Stimulated activated CD8-positive, alpha-beta memory T cell treated with anti-CD3 and anti-CD28 coated beads, Interleukin-2, amount 100 ng/mL, for 48 hours (primary cell): Measurements from ENCODE around the gene FAM217A.
A peak's percentile ranks its signal among the peaks of the same experiment; 100 is the strongest.

Source experiments
- DNase-seq, 2 donors: peaks; one replicate each; pipeline ENCODE4 v3.0.0-alpha.2; 2020; ENCODE audit warnings: low read depth in 2 of 2

Gene FAM217A

DNA sequence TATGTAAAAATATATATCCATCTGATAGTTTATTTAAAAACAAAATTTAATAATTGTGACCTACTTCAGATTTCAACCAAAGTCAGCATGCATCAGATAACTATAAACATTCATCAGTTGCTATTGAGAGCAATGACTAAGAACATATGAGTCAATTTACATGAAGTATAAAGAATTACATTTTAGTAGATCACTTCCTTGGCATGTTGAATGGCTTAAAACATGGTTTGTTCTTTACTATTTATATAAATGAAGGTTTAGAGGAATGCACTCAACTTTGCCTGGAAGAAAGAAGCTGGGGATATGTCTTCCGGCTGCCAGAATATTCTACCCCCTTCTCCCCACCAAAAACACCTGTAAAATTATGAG lies 6.4 kb upstream of the FAM217A start:
- no peak for DNase-seq

DNA sequence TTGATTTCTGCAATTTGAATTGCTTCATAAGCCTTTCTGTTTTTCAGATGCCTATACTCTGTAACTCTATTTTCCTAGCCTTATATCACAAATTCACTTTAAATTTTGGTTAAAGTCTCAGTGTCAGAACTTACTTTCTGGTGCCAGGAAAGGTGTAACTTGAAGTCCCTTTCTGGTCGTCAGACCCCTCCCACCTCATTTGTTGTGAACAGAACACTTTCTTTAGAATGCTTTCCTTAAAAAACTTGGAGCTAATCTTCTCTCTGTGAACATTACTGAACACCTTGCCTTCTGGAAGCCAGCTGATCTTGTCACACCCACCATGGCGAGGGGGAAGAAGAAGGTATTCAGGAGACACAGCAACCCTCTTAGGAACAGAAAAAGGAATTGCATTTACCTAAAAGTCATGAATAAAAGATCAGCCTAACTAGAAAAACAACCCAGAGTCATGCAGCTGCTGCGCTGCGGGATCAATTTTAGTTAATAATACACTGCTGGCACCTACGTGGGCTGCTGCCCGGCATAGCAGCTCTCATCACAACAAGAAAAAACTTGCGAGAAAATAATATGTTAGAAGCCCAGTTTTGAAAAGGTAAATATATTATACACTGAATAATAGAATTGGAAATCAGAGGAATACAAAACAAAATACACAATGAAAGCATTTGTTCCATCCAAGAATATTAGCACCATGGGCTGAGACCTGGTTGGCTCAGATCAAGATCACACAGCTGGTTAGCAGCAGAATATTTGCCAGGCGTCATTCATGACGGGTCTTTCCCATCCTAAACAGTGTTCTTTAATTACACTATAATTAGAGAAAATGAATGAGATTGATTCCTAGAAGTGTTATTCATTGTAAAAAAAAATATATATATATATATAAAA lies 5.8 kb upstream of the FAM217A start:
- no peak for DNase-seq

DNA sequence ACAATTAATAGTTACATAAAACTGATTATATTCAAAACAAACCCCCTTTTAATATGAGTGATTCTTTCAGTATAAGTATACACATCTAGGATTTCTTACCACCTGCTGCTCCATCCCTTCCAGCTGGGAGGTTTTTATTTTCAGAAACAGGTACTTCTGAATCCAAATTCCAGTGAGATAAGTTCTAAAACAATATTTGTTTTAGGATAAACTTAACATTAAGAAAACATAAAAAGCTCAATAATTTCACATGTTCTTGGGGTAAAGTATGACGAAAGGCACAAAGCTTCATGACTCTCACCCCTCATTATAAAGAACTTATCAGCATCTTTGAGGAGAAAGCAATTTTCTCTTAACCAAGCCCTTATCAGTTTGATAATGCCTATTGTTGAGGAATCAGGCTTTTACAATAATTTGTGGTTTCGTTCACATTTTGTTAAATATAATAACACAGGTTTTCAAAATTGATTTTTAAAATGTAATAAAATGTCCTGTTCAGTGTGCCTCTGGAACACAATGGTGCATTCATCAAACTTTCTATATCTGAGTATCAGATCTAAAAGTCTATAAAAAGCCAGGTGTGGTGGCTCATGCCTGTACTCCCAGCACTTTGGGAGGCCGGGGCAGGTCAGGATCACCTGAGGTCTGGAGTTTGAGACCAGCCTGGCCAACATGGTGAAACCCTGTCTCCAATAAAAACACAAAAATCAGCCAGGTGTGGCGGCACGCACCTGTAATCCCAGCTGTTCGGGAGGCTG lies 4.3 kb downstream of the FAM217A start:
- DNase-seq = no peak

DNA sequence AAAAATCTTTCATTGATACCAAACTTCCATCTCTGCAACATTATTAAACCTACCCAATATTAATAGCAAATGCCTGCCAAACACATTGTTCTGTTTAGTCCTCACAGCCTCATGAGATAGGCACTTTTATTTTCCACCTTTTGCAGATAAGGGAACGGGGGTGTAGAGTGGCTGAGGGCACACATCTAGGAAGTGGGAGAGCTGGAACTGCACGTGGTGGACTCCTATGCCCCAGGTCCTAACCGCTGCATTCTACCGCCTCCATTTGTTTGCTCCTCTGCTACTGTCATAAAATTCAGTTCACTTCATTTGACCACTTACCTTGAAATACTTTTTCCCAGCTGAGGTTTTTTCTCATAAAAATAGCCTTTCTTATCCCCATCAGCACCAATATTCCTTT lies 7.6 kb downstream of the FAM217A start:
- DNase-seq = no peak

DNA sequence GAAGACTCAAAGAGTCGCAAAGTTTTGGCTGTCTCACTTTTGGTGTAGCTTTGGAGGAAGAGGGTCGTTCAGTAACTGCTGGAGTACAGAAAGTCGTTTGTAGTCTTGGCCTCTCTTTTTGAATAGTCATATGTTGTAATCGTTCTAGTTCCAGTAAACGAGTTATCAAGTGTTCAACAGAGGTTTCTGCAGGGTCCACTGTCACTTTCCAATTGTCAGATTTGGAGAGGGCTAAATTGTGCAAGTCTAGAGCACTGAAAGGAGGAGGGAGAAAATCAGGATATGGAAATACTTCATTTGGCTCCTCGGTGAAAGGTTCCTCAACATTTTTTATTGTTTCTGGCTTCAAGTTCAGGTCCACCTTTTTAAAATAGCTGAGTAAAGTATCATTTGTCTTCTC lies 9.7 kb downstream of the FAM217A start:
- no peak for DNase-seq

DNA sequence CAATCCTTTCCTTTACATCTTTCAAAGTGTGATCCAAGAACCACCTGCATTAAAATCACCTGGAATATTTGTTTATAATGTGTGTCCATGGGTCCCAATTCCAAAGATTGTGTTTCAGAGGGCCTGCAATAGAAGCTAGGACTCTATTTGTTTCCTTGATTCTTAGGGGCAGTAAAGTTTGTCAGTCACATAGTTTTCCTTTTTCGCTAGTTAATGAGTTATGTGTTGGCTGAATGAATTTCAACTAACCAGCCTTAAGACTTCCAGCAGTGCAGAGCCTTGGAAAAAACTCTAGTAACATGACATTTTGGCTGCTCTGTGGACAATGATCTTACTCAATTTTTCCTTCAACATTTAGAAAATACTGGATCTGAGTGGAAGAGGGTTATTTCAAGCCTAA lies 11.3 kb downstream of the FAM217A start:
- DNase-seq = no peak

DNA sequence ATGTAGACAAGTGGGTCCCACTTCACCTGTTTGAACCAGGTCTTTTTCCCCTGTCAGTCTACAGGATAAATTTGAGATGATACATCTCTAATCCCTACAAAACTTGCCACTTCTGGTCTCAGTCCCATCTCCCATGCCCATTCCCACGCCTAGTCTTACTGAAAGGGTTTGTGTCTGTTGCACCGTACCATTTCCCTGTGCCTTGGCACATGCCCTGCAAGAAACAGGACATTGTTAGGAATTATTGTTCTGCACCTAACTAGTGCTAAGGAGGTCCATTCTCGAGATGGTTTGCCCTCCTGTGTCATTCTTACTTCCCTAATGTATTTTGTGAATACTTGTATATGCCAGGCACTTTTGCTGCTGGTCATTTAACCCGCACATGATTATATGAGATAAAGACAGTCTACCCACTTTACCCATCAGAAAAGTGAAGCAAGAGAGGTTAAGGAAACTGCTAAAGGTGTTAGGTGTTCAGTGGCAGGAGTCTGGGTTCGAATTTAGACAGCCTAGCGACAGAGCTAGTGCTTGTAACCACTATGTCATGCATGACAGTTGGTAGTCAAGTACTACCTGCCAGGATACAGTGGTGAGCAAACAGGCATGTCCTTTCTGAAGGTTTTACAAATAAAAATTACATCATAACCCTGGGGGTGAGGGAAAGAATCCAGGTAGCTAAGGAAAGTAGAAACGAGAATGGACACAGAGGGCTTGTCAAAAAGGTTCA lies 12.7 kb downstream of the FAM217A start:
- DNase-seq = no peak

DNA sequence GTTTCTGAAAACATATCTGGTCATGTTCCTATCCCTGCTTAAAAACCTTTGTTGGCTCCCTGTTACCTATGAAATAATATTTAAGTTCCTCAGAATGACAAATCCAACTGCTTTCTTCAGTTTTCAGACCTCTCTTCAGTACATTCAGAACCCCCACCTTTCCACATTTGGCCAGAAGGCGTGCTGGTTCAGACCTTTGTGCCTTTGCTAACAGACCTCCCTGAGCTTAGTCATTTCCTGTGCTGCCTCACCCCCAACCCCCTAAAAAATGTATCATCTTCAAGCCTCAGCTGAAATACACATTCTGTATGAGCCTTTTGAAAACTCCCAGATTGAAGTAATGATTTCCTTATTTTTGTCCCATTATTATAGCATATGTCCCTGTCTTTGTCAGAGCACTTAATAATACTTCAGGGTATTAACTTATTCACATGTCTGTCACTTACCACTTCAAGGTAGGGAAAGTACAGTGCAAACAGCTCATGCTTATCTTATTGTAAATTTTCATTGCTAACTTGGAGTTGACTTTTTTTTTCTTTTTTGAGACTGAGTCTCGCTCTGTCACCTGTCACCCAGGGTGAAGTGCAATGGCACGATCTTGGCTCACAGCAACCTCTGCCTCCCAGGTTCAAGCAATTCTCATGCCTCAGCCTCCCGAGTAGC lies 19.7 kb downstream of the FAM217A start:
- peak; percentile 30 to 51 for DNase-seq

DNA sequence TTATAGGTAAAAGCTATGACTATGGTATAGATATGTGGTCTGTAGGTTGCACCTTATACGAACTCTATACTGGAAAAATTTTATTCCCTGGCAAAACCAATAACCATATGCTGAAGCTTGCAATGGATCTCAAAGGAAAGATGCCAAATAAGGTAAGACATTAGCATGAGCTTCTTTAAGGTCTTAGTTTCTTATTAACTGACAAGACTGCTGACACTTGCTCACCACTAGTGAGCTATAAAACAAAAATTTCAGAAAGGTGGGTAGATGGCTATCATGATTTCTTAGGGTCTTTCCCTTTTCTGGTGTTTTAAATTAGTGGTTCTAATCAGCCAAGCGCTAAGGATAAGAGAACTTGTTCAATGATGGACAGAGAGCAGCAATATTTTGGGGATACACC lies 21.9 kb downstream of the FAM217A start:
- DNase-seq = no peak

DNA sequence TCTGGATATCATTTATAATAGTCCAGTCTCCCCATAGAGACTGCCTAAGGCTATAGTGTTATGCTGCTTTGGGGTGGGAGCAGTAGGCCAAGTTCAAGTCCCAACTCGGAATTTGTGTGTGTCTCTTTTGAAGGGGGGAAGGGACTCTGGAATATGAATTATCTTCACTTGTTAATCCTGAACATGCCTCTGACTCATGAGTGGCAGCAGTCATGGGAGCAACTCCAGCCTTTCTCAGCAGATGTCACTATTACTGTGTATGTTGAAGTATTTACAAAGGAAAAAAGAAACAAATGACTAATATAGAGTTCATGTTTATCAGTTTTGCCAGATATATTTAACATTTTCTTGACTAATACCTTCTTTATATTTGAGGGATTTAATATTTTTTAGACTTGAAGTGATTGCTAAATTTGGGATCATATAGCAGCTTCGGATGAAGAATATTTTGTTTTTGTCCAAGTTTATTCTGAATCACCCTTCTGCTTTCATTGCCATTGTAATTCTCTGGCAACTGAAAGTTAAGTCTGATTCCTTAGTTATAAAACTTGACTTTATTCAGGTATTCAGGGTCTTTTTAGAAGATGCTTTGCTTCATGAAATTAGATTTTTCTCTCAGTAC lies 23.4 kb downstream of the FAM217A start:
- DNase-seq = no peak

DNA sequence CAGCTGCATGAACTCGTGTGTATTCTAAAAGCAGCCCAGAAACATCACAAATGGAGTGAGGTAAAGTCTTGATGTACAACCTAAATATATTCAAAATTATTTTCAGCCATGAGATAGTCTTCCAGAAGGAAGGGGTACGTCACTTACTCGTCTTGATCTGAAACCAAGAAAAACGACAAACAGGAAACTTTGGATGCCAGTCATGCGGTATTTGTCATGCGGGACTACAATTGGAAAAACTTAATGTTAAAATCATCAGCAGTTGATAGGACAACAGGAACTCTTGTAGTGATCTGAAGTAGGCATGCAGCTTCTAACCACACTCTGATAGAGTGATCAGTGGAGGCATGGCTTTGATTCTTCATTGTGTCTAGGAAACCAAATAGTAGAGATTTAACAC lies 29.7 kb downstream of the FAM217A start:
- no peak for DNase-seq

DNA sequence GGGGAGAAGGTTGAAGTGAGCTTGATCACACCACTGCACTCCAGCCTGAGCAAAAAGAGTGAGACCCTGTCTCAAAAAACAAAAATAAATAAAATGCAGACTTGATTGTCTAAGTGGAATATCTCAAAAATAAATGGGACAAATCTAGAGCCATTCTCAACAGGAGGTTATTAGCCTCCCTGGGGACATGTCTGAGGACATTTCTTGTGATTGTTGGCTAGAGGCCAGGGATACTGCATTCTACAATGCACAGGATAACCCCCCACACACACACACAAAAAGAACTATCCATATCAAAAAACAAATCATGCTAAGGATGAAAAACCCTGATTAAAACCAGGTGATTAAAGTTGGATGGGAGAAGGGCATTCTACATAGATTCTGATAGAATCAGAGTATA lies 37.5 kb downstream of the FAM217A start:
- no peak for DNase-seq

DNA sequence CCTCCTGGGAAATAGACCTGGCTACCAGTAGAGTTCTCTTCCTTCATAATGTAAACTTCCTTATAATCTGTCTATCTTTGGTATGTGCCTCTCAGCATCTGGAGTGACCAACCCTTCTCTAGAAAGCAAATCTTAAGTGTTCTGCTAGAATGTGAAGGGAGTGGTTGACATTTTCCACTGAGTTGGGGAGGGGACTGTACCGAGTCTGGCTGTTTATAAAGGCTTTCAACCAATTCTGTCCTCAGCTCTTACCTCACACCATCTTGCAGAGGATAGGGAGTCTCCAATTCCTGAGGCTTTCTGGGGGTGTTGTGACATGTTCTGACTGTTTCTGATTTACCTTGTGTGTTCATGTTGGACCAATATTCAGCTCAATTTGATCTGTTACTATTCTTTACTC lies 39.6 kb downstream of the FAM217A start:
- no peak for DNase-seq

DNA sequence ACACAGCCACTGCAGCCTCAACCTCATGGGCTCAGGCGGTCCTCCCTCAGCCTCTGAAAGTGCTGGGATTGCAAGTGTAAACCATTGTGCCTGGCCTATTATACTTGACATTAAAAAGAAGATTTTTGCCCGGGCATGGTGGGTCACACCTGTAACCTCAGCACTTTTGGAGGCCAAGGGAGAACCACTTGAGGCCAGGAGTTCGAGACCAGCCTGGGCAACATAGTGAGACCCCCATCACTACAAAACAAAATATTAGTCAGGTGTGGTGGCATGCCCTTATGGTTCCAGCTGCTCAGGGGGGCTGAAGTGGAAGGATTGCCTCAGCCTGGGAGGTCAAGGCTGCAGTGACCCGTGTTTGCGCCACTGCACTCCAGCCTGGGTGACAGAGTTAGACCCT lies 42.4 kb downstream of the FAM217A start:
- DNase-seq = no peak

DNA sequence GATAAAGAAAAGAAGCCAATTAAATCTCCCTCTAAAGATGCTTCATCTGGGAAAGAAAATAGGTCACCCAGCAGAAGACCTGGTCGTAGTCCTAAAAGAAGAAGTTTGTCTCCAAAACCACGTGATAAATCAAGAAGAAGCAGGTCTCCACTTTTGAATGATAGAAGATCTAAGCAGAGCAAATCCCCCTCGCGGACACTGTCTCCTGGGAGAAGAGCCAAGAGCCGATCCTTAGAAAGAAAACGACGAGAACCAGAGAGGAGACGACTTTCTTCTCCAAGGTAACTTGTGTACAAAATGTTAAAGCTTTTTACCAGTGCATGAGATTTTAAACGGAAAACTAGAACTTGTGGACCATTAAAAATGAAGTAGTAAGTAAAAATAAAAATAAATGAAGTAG lies 46.5 kb downstream of the FAM217A start:
- DNase-seq = no peak

DNA sequence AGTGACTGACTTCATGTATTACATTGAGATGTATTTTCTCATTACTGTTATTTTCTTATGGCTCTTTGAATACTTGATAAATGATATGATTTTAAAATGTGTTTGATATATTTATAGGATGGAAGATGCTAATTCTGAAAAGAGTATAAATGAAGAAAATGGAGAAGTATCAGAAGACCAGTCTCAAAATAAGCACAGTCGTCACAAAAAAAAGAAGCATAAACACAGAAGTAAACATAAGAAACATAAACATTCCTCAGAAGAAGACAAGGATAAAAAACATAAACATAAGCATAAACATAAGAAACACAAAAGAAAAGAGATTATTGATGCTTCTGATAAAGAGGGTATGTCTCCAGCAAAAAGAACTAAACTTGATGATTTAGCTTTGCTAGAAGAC lies 47.5 kb downstream of the FAM217A start:
- DNase-seq = no peak

DNA sequence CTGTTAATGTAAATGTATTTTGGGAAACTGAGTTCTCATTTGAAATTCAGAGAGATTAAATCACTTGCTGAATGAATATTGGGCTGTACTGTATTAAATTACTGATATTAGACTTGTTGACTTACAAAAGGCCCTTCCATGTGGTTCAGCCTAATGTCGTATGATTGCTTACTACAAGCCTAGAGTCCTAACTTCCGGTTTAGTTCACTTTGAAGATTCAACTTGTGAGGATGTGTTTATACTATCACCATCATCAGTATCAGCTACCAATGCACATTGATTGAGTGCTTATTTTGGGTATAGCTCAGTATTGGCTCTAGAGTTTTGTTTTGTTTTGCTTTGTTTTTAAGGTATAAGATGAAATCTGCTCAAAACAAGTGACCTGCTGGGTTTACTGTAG lies 48.3 kb downstream of the FAM217A start:
- DNase-seq = no peak

DNA sequence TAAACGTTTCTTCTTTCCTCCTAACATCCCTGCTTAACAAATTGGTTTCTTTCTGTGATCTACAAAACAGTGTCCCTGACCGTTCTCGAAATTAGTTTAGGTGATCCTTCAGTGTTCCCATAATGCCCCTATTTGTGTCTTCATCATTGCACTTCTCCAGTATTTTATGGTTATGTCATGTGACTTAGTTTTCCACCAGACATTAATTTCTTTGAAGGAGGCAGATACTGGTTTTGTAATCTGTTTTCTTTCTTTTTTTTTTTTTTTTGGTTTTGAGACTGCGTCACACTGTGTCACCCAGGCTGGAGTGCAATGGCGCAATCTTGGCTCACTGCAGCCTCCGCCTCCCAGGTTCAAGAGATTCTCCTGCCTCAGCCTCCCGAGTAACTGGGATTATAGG lies 49.2 kb downstream of the FAM217A start:
- no peak for DNase-seq

DNA sequence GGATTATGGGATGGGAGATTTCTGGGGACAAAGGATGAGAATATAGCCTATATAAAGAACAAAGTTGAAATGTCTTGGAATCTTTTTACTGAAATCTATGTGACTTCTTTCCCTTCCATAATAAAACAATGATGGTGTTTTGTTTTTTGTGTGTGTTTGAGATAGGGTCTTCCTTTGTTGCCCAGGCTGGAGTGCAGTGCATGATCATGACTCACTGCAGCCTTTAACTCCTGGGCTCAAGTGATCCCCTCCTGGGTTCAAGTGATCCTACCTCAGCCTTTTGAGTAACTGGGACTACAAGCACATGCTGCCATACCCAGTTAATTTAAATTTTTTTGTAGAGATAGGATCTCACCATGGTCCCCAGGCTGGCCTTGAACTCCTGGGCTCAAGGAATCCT lies 50.9 kb downstream of the FAM217A start:
- no peak for DNase-seq

DNA sequence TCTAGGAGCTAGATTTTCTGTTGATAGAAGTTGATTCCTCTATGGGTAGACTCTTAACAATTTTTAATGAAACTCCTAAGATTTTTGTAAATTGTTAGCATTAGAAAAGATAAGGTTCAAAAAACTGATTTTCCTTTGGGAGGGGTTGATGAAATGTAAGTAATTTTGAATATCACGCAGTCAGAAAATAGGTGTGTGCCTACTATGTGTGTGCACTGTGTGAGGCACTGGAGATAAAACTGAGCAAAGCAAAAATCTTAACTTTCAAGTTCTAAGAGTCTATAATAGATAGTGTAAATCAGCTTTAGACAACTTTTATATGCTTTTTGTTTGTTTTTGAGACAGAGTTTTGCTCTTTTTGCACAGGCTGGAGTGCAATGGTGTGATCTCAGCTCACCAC lies 53.3 kb downstream of the FAM217A start:
- DNase-seq = no peak

DNA sequence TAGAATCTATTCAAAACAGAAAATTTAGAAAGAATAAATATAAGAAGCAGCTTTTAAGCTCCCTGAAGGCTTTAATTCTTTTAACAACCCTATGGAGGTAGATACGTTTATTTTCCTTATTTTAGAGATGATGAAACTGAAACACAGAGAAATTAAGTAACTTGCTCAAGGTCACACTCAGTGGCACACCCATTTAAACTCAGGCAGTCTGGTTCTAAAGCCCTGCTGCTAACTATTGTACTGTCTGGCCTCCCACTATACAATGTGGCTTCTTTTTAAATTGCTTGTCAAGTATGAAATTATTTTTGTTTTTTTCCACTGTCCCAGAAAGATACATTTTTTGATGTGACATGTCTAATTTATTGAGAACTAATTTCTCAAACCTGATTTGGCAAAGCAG lies 55.7 kb downstream of the FAM217A start:
- no peak for DNase-seq
